ENCODE measurements around the gene TUT4.

Gene TUT4

DNA sequence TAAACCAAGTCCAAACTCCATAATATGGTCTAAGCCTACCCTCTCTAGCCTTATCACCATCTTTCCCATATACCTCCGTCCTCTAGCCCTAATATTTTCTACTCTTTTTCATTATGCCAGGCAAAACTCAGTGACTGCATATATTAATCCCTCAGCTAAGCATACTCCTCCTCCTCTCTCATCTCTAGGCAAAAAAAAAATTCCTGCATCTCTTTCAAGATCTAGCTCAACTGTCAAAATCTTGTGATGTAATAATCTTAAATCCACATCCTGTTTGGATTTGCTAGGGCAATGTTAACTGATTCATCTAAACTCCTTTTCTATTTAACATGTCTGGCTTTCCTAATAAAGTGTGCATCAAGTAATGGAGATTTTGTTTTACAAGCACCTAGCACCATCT is 128.1 kb downstream of the TUT4 start:
- TF ChIP-seq POLR2AphosphoS5 (IDR thresholded peaks at IDR 0.05; ENCODE audit: low read depth, low read length) (no peak), SIN3A (IDR thresholded peaks at IDR 0.05; ENCODE audit: borderline replicate concordance, insufficient read depth, low read length) (no peak), TAF1 (IDR thresholded peaks at IDR 0.05; ENCODE audit: borderline replicate concordance, insufficient read depth, low read length) (no peak), FOXP2 (optimal IDR thresholded peaks at IDR 0.05; ENCODE audit: borderline replicate concordance, extremely low read depth, extremely low read length, insufficient read depth) (no peak)
- TF ChIP-seq, protein P1, sequence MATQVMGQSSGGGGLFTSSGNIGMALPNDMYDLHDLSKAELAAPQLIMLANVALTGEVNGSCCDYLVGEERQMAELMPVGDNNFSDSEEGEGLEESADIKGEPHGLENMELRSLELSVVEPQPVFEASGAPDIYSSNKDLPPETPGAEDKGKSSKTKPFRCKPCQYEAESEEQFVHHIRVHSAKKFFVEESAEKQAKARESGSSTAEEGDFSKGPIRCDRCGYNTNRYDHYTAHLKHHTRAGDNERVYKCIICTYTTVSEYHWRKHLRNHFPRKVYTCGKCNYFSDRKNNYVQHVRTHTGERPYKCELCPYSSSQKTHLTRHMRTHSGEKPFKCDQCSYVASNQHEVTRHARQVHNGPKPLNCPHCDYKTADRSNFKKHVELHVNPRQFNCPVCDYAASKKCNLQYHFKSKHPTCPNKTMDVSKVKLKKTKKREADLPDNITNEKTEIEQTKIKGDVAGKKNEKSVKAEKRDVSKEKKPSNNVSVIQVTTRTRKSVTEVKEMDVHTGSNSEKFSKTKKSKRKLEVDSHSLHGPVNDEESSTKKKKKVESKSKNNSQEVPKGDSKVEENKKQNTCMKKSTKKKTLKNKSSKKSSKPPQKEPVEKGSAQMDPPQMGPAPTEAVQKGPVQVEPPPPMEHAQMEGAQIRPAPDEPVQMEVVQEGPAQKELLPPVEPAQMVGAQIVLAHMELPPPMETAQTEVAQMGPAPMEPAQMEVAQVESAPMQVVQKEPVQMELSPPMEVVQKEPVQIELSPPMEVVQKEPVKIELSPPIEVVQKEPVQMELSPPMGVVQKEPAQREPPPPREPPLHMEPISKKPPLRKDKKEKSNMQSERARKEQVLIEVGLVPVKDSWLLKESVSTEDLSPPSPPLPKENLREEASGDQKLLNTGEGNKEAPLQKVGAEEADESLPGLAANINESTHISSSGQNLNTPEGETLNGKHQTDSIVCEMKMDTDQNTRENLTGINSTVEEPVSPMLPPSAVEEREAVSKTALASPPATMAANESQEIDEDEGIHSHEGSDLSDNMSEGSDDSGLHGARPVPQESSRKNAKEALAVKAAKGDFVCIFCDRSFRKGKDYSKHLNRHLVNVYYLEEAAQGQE (IDR thresholded peaks at IDR 0.05; ENCODE audit: insufficient read depth in 1 of 2, low read depth in 2 of 2, low read length in 2 of 2) = no peak

DNA sequence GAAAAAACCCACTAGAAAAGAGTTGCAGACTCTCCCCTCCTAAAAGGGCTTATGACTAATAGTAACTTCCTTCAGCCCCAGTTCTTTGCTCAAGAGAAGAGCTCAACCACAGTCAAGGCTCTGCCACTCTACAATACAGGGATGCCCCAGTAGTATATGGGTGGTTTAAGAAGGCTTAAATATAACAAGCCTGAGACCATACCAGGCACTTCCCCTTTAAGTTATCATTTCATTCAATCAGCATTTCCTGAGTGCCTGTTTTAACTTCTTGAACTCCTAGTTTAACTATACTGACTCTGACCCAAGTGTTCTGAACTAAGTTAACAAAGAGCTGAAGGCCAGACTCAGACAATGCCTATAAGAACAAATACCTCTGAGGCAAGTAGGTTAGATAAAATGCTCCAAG is 128.7 kb downstream of the TUT4 start:
- TF ChIP-seq, protein P1 (IDR thresholded peaks at IDR 0.05; ENCODE audit: insufficient read depth in 1 of 2, low read depth in 2 of 2, low read length in 2 of 2) = no peak
- TF ChIP-seq FOXP2 (optimal IDR thresholded peaks at IDR 0.05; ENCODE audit: borderline replicate concordance, extremely low read depth, extremely low read length, insufficient read depth) = no peak
- TF ChIP-seq POLR2AphosphoS5 (IDR thresholded peaks at IDR 0.05; ENCODE audit: low read depth, low read length) = no peak
- TF ChIP-seq SIN3A (IDR thresholded peaks at IDR 0.05; ENCODE audit: borderline replicate concordance, insufficient read depth, low read length) = no peak
- TF ChIP-seq TAF1 (IDR thresholded peaks at IDR 0.05; ENCODE audit: borderline replicate concordance, insufficient read depth, low read length) = no peak

DNA sequence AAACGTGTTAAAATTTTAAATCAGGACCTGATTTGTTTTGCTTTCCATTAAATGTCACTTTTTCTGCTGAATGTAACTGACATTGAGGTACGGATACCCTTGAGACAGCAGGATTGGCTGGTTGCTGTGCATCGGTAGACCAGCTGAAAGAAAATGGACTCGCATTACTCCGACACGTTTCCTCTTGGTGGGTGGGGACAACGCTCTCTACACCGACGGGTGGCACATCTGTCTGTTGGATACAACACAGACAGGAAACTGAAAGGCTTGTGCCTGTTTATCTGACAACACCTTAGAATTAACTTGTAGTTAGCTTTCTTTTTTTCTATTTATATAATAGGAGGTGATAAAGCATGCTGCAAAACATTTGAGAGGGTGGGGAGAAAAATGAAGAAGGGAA is 129.1 kb downstream of the TUT4 start:
- TF ChIP-seq TAF1 (IDR thresholded peaks at IDR 0.05; ENCODE audit: borderline replicate concordance, insufficient read depth, low read length) (no peak), FOXP2 (optimal IDR thresholded peaks at IDR 0.05; ENCODE audit: borderline replicate concordance, extremely low read depth, extremely low read length, insufficient read depth) (no peak), POLR2AphosphoS5 (IDR thresholded peaks at IDR 0.05; ENCODE audit: low read depth, low read length) (no peak), SIN3A (IDR thresholded peaks at IDR 0.05; ENCODE audit: borderline replicate concordance, insufficient read depth, low read length) (no peak)
- TF ChIP-seq, protein P1 (IDR thresholded peaks at IDR 0.05; ENCODE audit: insufficient read depth in 1 of 2, low read depth in 2 of 2, low read length in 2 of 2) = no peak

DNA sequence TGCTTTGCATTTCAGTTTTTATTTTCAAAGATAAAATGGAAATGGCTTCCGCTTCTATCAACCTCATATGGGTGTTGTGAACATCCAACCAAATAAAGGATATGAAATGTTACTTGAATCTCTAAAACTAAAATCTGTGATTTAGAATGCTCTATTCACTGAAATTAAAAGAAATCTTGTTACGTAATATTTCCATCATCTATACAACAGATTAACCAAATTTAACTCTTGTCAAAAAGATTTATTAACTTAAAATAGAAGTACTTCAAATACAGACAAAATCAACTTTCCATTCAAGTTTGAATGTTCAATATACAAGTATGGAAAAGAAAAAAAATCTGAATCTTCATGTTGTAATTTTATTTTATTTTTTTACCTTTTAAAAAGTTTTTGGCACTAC is 129.8 kb downstream of the TUT4 start:
- TF ChIP-seq, protein P1 (IDR thresholded peaks at IDR 0.05; ENCODE audit: insufficient read depth in 1 of 2, low read depth in 2 of 2, low read length in 2 of 2) = no peak
- TF ChIP-seq FOXP2 (optimal IDR thresholded peaks at IDR 0.05; ENCODE audit: borderline replicate concordance, extremely low read depth, extremely low read length, insufficient read depth) (no peak), POLR2AphosphoS5 (IDR thresholded peaks at IDR 0.05; ENCODE audit: low read depth, low read length) (no peak), TAF1 (IDR thresholded peaks at IDR 0.05; ENCODE audit: borderline replicate concordance, insufficient read depth, low read length) (no peak), SIN3A (IDR thresholded peaks at IDR 0.05; ENCODE audit: borderline replicate concordance, insufficient read depth, low read length) (no peak)

DNA sequence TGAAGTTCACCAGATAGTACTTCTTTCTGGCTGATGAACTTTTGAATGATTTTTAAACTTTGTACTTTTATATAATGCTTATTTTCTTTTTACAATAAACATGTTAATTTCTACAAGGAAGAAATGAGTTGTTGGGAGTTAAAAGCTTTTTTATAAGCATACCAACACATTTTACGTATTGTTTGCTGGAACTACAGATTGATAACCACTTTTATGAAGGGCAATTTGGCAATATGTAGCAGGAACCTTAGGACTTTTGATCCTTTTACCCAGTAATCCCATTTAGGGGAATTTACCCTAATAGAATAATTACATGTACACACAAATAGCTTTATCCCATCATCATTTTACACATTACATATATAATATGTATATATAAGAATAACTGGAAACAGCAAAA is 132.2 kb downstream of the TUT4 start:
- TF ChIP-seq SIN3A (IDR thresholded peaks at IDR 0.05; ENCODE audit: borderline replicate concordance, insufficient read depth, low read length) (no peak), FOXP2 (optimal IDR thresholded peaks at IDR 0.05; ENCODE audit: borderline replicate concordance, extremely low read depth, extremely low read length, insufficient read depth) (no peak), TAF1 (IDR thresholded peaks at IDR 0.05; ENCODE audit: borderline replicate concordance, insufficient read depth, low read length) (no peak), POLR2AphosphoS5 (IDR thresholded peaks at IDR 0.05; ENCODE audit: low read depth, low read length) (no peak)
- TF ChIP-seq, protein P1 (IDR thresholded peaks at IDR 0.05; ENCODE audit: insufficient read depth in 1 of 2, low read depth in 2 of 2, low read length in 2 of 2) = no peak

Measured in PFSK-1 (cell line).